ENCODE results near the gene DMD.

The DMD gene

GRCh38 chrX:32480019-32480418 lies 731.3 kb downstream of the DMD start:
- no peaks in the 10 kb centered on the region for H3K79me2 ChIP-seq (ENCODE audit: control insufficient read depth, insufficient read depth, low read length, unreplicated experiment)
- no peak overlapping the region for H3K4me3 ChIP-seq (ENCODE audit: low read depth, low read length)
- H3K36me3 ChIP-seq (ENCODE audit: insufficient read depth, low read length): no peaks in the 10 kb centered on the region
- H3K27ac ChIP-seq (ENCODE audit: low read depth, low read length): no peak overlapping the region
- H2AFZ ChIP-seq (ENCODE audit: low read length, unreplicated experiment): no peak overlapping the region
- no peaks in the 10 kb centered on the region for H3K4me1 ChIP-seq (ENCODE audit: control insufficient read depth, insufficient read depth, low read length, unreplicated experiment)
- no peaks in the 10 kb centered on the region for H3K27me3 ChIP-seq (ENCODE audit: insufficient read depth, low read length)

DNA sequence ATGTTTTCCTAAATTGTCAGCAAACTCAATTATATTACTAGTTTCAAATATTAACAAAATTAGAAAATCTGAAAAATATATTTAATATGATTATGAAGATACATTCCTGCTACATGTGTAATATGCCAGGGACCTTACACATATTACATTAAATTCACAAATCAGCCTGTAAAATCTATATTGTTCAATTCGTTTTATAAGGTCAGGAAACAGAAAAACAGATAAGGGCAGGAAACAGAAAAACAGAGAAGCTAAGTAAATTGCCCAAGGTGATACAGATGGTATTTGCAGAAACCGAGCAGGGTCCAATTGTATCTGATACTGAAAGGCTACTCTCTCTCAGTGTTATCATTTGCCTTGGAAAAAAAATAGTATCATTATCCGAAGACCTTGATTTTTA lies 739.0 kb downstream of the DMD start:
- H2AFZ ChIP-seq (ENCODE audit: low read length, unreplicated experiment): no peak overlapping the region
- no peaks in the 10 kb centered on the region for H3K79me2 ChIP-seq (ENCODE audit: control insufficient read depth, insufficient read depth, low read length, unreplicated experiment)
- H3K4me1 ChIP-seq (ENCODE audit: control insufficient read depth, insufficient read depth, low read length, unreplicated experiment): no peaks in the 10 kb centered on the region
- H3K27ac ChIP-seq (ENCODE audit: low read depth, low read length): no peak overlapping the region
- H3K4me3 ChIP-seq (ENCODE audit: low read depth, low read length): no peak overlapping the region
- no peaks in the 10 kb centered on the region for H3K27me3 ChIP-seq (ENCODE audit: insufficient read depth, low read length)
- no peaks in the 10 kb centered on the region for H3K36me3 ChIP-seq (ENCODE audit: insufficient read depth, low read length)

GRCh38 chrX:32455704-32456103 lies 755.6 kb downstream of the DMD start:
- H3K27me3 ChIP-seq (ENCODE audit: insufficient read depth, low read length): no peaks in the 10 kb centered on the region
- H3K4me1 ChIP-seq (ENCODE audit: control insufficient read depth, insufficient read depth, low read length, unreplicated experiment): no peaks in the 10 kb centered on the region

GRCh38 chrX:32451954-32452695 lies 759.2 kb downstream of the DMD start:
- Histone ChIP-seq H3K27me3 (ENCODE audit: insufficient read depth, low read length) (no peaks in the 10 kb centered on the region), H2AFZ (ENCODE audit: low read length, unreplicated experiment) (no peak overlapping the region), H3K4me3 (ENCODE audit: low read depth, low read length) (no peak overlapping the region), H3K27ac (ENCODE audit: low read depth, low read length) (peak overlapping the region; percentile 68), H3K36me3 (ENCODE audit: insufficient read depth, low read length) (no peaks in the 10 kb centered on the region), H3K4me1 (ENCODE audit: control insufficient read depth, insufficient read depth, low read length, unreplicated experiment) (no peaks in the 10 kb centered on the region), H3K79me2 (ENCODE audit: control insufficient read depth, insufficient read depth, low read length, unreplicated experiment) (no peaks in the 10 kb centered on the region)

More at GRCh38 chrX:32455704-32456103, 755.6 kb downstream of the DMD start:
- H3K4me3 ChIP-seq (ENCODE audit: low read depth, low read length): no peak overlapping the region
- no peak overlapping the region for H2AFZ ChIP-seq (ENCODE audit: low read length, unreplicated experiment)
- H3K36me3 ChIP-seq (ENCODE audit: insufficient read depth, low read length): no peaks in the 10 kb centered on the region
- H3K79me2 ChIP-seq (ENCODE audit: control insufficient read depth, insufficient read depth, low read length, unreplicated experiment): no peaks in the 10 kb centered on the region
- no peak overlapping the region for H3K27ac ChIP-seq (ENCODE audit: low read depth, low read length)

DNA sequence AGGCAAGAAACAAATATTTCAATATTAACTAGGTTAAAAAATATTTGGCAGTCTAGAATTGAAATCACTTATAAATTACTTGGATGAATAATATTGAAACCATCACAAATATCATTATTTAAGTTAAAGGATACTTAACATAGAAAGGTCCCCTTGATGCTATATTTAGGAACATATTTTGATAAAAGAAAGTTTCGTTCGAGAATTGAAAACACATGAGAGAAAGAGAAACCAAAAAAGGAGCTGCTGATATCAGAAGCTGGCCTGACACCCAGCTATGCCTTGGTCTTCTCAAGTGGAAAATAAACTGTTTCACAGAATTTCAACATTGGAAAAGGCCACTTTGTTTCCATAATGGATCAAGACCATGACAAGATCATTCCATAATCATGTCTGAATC lies 762.4 kb downstream of the DMD start:
- Histone ChIP-seq H3K4me3 (ENCODE audit: low read depth, low read length) (peak overlapping the region; percentile 55), H3K4me1 (ENCODE audit: control insufficient read depth, insufficient read depth, low read length, unreplicated experiment) (no peaks in the 10 kb centered on the region), H3K36me3 (ENCODE audit: insufficient read depth, low read length) (no peaks in the 10 kb centered on the region), H2AFZ (ENCODE audit: low read length, unreplicated experiment) (peak overlapping the region; percentile 62), H3K79me2 (ENCODE audit: control insufficient read depth, insufficient read depth, low read length, unreplicated experiment) (no peaks in the 10 kb centered on the region), H3K27me3 (ENCODE audit: insufficient read depth, low read length) (no peaks in the 10 kb centered on the region), H3K27ac (ENCODE audit: low read depth, low read length) (no peak overlapping the region)

GRCh38 chrX:32448320-32448719 lies 763.0 kb downstream of the DMD start:
- Histone ChIP-seq H3K4me1 (ENCODE audit: control insufficient read depth, insufficient read depth, low read length, unreplicated experiment) (no peaks in the 10 kb centered on the region), H3K36me3 (ENCODE audit: insufficient read depth, low read length) (no peaks in the 10 kb centered on the region), H2AFZ (ENCODE audit: low read length, unreplicated experiment) (peak overlapping the region; percentile 43), H3K4me3 (ENCODE audit: low read depth, low read length) (peak overlapping the region; percentile 55), H3K27me3 (ENCODE audit: insufficient read depth, low read length) (no peaks in the 10 kb centered on the region), H3K79me2 (ENCODE audit: control insufficient read depth, insufficient read depth, low read length, unreplicated experiment) (no peaks in the 10 kb centered on the region), H3K27ac (ENCODE audit: low read depth, low read length) (no peak overlapping the region)

DNA sequence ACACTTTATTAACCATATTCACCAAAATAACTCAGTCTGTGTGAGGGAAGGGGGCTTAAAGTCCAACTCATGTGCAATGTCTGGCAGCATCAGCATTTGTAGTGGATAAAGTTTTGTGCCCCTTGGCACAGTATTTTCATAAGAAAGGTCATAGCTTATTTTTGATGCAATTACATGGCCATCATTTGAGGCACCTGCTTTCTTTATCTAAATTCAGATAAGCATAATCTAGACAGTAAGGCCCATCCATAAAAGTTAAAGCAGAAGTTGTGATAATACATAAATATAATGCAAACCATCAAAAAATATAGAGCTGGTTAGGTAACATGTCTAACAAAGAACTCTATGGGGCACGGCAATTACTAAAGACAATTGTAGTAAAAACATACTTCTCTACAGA lies 763.7 kb downstream of the DMD start:
- Histone ChIP-seq H2AFZ (ENCODE audit: low read length, unreplicated experiment) (no peak overlapping the region), H3K27me3 (ENCODE audit: insufficient read depth, low read length) (no peaks in the 10 kb centered on the region), H3K4me1 (ENCODE audit: control insufficient read depth, insufficient read depth, low read length, unreplicated experiment) (no peaks in the 10 kb centered on the region), H3K4me3 (ENCODE audit: low read depth, low read length) (no peak overlapping the region), H3K27ac (ENCODE audit: low read depth, low read length) (no peak overlapping the region), H3K79me2 (ENCODE audit: control insufficient read depth, insufficient read depth, low read length, unreplicated experiment) (no peaks in the 10 kb centered on the region), H3K36me3 (ENCODE audit: insufficient read depth, low read length) (no peaks in the 10 kb centered on the region)

DNA sequence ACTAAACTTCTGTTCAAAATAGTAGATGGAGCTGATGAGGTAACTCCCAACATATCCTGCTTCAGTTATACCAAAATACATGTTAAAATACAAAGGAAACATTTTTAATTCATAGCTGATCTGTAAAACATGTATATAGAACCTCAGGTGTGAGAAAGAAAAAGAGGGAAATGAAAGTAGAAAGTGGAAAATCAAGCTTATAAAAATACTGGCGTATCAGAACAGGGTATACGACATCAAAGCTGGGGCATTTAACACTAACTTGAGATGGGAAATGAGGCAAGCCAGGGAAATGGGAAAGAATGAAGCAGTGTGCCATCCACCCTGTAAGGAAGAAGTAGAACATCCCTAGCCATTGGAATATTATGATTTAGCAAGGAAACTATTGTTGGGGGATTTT lies 767.5 kb downstream of the DMD start:
- H3K36me3 ChIP-seq (ENCODE audit: insufficient read depth, low read length): no peaks in the 10 kb centered on the region
- no peak overlapping the region for H3K27ac ChIP-seq (ENCODE audit: low read depth, low read length)
- no peaks in the 10 kb centered on the region for H3K79me2 ChIP-seq (ENCODE audit: control insufficient read depth, insufficient read depth, low read length, unreplicated experiment)
- no peak overlapping the region for H3K4me3 ChIP-seq (ENCODE audit: low read depth, low read length)
- no peaks in the 10 kb centered on the region for H3K27me3 ChIP-seq (ENCODE audit: insufficient read depth, low read length)
- H2AFZ ChIP-seq (ENCODE audit: low read length, unreplicated experiment): no peak overlapping the region
- no peaks in the 10 kb centered on the region for H3K4me1 ChIP-seq (ENCODE audit: control insufficient read depth, insufficient read depth, low read length, unreplicated experiment)

DNA sequence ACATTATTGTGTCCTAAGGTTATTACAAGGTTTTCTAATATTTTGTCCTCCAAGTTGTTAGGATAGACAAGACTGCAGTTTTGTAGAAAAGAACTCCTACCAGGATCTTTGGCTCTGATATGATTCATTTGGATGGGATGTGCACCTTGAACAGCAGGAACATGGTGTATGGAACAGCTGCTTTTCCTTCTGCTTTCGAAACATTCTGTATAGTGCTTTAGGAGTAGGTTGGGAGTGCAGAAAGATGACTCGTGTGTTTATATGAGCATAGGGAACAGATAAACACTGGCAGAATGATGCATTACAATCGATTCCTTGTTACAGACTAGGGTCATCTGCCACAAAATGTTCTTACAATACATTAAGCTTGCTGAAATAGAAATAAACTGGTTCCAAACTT lies 790.1 kb downstream of the DMD start:
- Histone ChIP-seq H3K4me3 (ENCODE audit: low read depth, low read length) (no peak overlapping the region), H3K27me3 (ENCODE audit: insufficient read depth, low read length) (no peaks in the 10 kb centered on the region), H3K36me3 (ENCODE audit: insufficient read depth, low read length) (no peaks in the 10 kb centered on the region), H3K27ac (ENCODE audit: low read depth, low read length) (no peak overlapping the region), H2AFZ (ENCODE audit: low read length, unreplicated experiment) (no peak overlapping the region), H3K4me1 (ENCODE audit: control insufficient read depth, insufficient read depth, low read length, unreplicated experiment) (no peaks in the 10 kb centered on the region), H3K79me2 (ENCODE audit: control insufficient read depth, insufficient read depth, low read length, unreplicated experiment) (no peaks in the 10 kb centered on the region)

- no peaks in the 10 kb centered on the region for H3K36me3 ChIP-seq (ENCODE audit: insufficient read depth, low read length)
- H3K4me3 ChIP-seq (ENCODE audit: low read depth, low read length): no peak overlapping the region
- H3K27ac ChIP-seq (ENCODE audit: low read depth, low read length): no peak overlapping the region
- no peak overlapping the region for H2AFZ ChIP-seq (ENCODE audit: low read length, unreplicated experiment)
- H3K79me2 ChIP-seq (ENCODE audit: control insufficient read depth, insufficient read depth, low read length, unreplicated experiment): no peaks in the 10 kb centered on the region
- H3K4me1 ChIP-seq (ENCODE audit: control insufficient read depth, insufficient read depth, low read length, unreplicated experiment): no peaks in the 10 kb centered on the region
- H3K27me3 ChIP-seq (ENCODE audit: insufficient read depth, low read length): no peaks in the 10 kb centered on the region
Observed at GRCh38 chrX:32408389-32408788, 803.0 kb downstream of the DMD start.

- no peaks in the 10 kb centered on the region for H3K27me3 ChIP-seq (ENCODE audit: insufficient read depth, low read length)
- H2AFZ ChIP-seq (ENCODE audit: low read length, unreplicated experiment): no peak overlapping the region
- H3K27ac ChIP-seq (ENCODE audit: low read depth, low read length): no peak overlapping the region
- H3K4me1 ChIP-seq (ENCODE audit: control insufficient read depth, insufficient read depth, low read length, unreplicated experiment): no peaks in the 10 kb centered on the region
- H3K79me2 ChIP-seq (ENCODE audit: control insufficient read depth, insufficient read depth, low read length, unreplicated experiment): no peaks in the 10 kb centered on the region
- H3K4me3 ChIP-seq (ENCODE audit: low read depth, low read length): no peak overlapping the region
- no peaks in the 10 kb centered on the region for H3K36me3 ChIP-seq (ENCODE audit: insufficient read depth, low read length)
Observed at GRCh38 chrX:32397562-32398216, 813.7 kb downstream of the DMD start.
